ENCODE measurements around the gene PNPLA8. TPM values are rescaled to one million over a fixed set of nuclear protein-coding genes. Genes with fewer than 3 reads are reported as not detected.
"Not testable (repeated sequence)": the region's sequence is repeated elsewhere in the genome, so short reads cannot be mapped to it uniquely, and the experiment has no call there.

Gene PNPLA8
- 1 to 10 TPM; 6.9 to 8.6 (median 8.3) TPM for total RNA-seq

GRCh38 chr7:108525985-108526767 lies at the start of gene PNPLA8:
Gene PNPLA8 (minus strand): TSS chr7:108526135. CDS start chr7:108515491, 10,644 bp downstream.
- ATAC-seq (peak; percentile 94), DNase-seq (peak; percentile 100)
- peaks cover 2% of the 10 kb centered on the region for H3K36me3 Mint-ChIP-seq (ENCODE audit: insufficient read depth)
- no peaks in the 10 kb centered on the region for H3K27me3 Mint-ChIP-seq (ENCODE audit: low read depth)
- H3K4me3 Mint-ChIP-seq = peak within 1 kb of the TSS; percentile 94
- peaks cover 40% of the 10 kb centered on the region for H3K4me1 Mint-ChIP-seq (ENCODE audit: low read depth)
- no peaks in the 10 kb centered on the region for H3K9me3 Mint-ChIP-seq

- Mint-ChIP-seq H3K9me3 (peaks cover 3% of the 10 kb centered on the region), H3K4me3 (no peak overlapping the region), H3K36me3 (ENCODE audit: insufficient read depth) (peaks cover 49% of the 10 kb centered on the region), H3K4me1 (ENCODE audit: low read depth) (peaks cover 34% of the 10 kb centered on the region), H3K27me3 (ENCODE audit: low read depth) (no peaks in the 10 kb centered on the region)
- DNase-seq (no peak), ATAC-seq (no peak)
Observed at GRCh38 chr7:108575156-108575555, 49.2 kb upstream of the PNPLA8 start.

GRCh38 chr7:108572480-108572879 lies 46.5 kb upstream of the PNPLA8 start:
- no peak for DNase-seq
- no peak for ATAC-seq
- Mint-ChIP-seq H3K4me1 (ENCODE audit: low read depth) (peaks cover 45% of the 10 kb centered on the region), H3K27me3 (ENCODE audit: low read depth) (no peaks in the 10 kb centered on the region), H3K36me3 (ENCODE audit: insufficient read depth) (peaks cover 37% of the 10 kb centered on the region), H3K4me3 (no peak overlapping the region), H3K9me3 (no peaks in the 10 kb centered on the region)

- Mint-ChIP-seq H3K27me3 (ENCODE audit: low read depth) (no peaks in the 10 kb centered on the region), H3K36me3 (ENCODE audit: insufficient read depth) (peaks cover 31% of the 10 kb centered on the region), H3K9me3 (no peaks in the 10 kb centered on the region), H3K4me3 (peak overlapping the region; percentile 96), H3K4me1 (ENCODE audit: low read depth) (peaks cover 52% of the 10 kb centered on the region)
- peak; percentile 22 for DNase-seq
- ATAC-seq = peak; percentile 1 to 22
Observed at GRCh38 chr7:108570146-108570755, 44.3 kb upstream of the PNPLA8 start.

GRCh38 chr7:108569381-108570145 lies 43.6 kb upstream of the PNPLA8 start, which contains the start of the genes DNAJB9 and THAP5:
Gene DNAJB9 (plus strand): TSS chr7:108569874. CDS start chr7:108571727, 1,853 bp downstream.
Gene THAP5 (minus strand): TSS chr7:108569706. CDS start chr7:108569569, 137 bp downstream.
- Mint-ChIP-seq H3K4me1 (ENCODE audit: low read depth) (peaks cover 52% of the 10 kb centered on the region), H3K4me3 (peak within 1 kb of the TSS; percentile 96), H3K36me3 (ENCODE audit: insufficient read depth) (peaks cover 30% of the 10 kb centered on the region), H3K9me3 (no peaks in the 10 kb centered on the region), H3K27me3 (ENCODE audit: low read depth) (no peaks in the 10 kb centered on the region)
- DNase-seq (peak; percentile 98), ATAC-seq (peak; percentile 93 to 95)

- DNase-seq = no peak
- Mint-ChIP-seq H3K9me3 (no peaks in the 10 kb centered on the region), H3K36me3 (ENCODE audit: insufficient read depth) (peaks cover 32% of the 10 kb centered on the region), H3K4me1 (ENCODE audit: low read depth) (peaks cover 50% of the 10 kb centered on the region), H3K4me3 (peak overlapping the region; percentile 96), H3K27me3 (ENCODE audit: low read depth) (no peaks in the 10 kb centered on the region)
- ATAC-seq = no peak
Observed at GRCh38 chr7:108568801-108569380, 43.0 kb upstream of the PNPLA8 start.

- ATAC-seq = no peak
- H3K36me3 Mint-ChIP-seq (ENCODE audit: insufficient read depth) = peaks cover 31% of the 10 kb centered on the region
Observed at GRCh38 chr7:108565987-108566386, 40.1 kb upstream of the PNPLA8 start.

GRCh38 chr7:108561047-108561619 lies 35.2 kb upstream of the PNPLA8 start:
- DNase-seq = no peak
- no peak for ATAC-seq
- Mint-ChIP-seq H3K4me3 (no peak overlapping the region), H3K36me3 (ENCODE audit: insufficient read depth) (peaks cover 43% of the 10 kb centered on the region), H3K4me1 (ENCODE audit: low read depth) (peaks cover 10% of the 10 kb centered on the region), H3K27me3 (ENCODE audit: low read depth) (no peaks in the 10 kb centered on the region), H3K9me3 (peaks cover 19% of the 10 kb centered on the region)

More at GRCh38 chr7:108565987-108566386, 40.1 kb upstream of the PNPLA8 start:
- no peak for DNase-seq
- Mint-ChIP-seq H3K9me3 (no peaks in the 10 kb centered on the region), H3K4me1 (ENCODE audit: low read depth) (peaks cover 29% of the 10 kb centered on the region), H3K27me3 (ENCODE audit: low read depth) (no peaks in the 10 kb centered on the region), H3K4me3 (no peak overlapping the region)

GRCh38 chr7:108559253-108559652 lies 33.3 kb upstream of the PNPLA8 start:
- H3K4me3 Mint-ChIP-seq = no peak overlapping the region
- H3K27me3 Mint-ChIP-seq (ENCODE audit: low read depth) = no peaks in the 10 kb centered on the region
- peaks cover 19% of the 10 kb centered on the region for H3K9me3 Mint-ChIP-seq
- ATAC-seq = no peak
- peaks cover 4% of the 10 kb centered on the region for H3K4me1 Mint-ChIP-seq (ENCODE audit: low read depth)
- no peak for DNase-seq
- peaks cover 28% of the 10 kb centered on the region for H3K36me3 Mint-ChIP-seq (ENCODE audit: insufficient read depth)

GRCh38 chr7:108557617-108558016 lies 31.7 kb upstream of the PNPLA8 start:
- Mint-ChIP-seq H3K4me3 (no peak overlapping the region), H3K36me3 (ENCODE audit: insufficient read depth) (peaks cover 23% of the 10 kb centered on the region), H3K4me1 (ENCODE audit: low read depth) (no peaks in the 10 kb centered on the region), H3K9me3 (peaks cover 19% of the 10 kb centered on the region), H3K27me3 (ENCODE audit: low read depth) (no peaks in the 10 kb centered on the region)
- ATAC-seq (no peak), DNase-seq (no peak)

- peaks cover 19% of the 10 kb centered on the region for H3K9me3 Mint-ChIP-seq
- H3K4me1 Mint-ChIP-seq (ENCODE audit: low read depth) = peaks cover under 1% of the 10 kb centered on the region
- DNase-seq (no peak), ATAC-seq (no peak)
- H3K27me3 Mint-ChIP-seq (ENCODE audit: low read depth) = no peaks in the 10 kb centered on the region
- H3K36me3 Mint-ChIP-seq (ENCODE audit: insufficient read depth) = peaks cover 21% of the 10 kb centered on the region
- no peak overlapping the region for H3K4me3 Mint-ChIP-seq
Observed at GRCh38 chr7:108557191-108557590, 31.3 kb upstream of the PNPLA8 start.

- Mint-ChIP-seq H3K36me3 (ENCODE audit: insufficient read depth) (peaks cover 20% of the 10 kb centered on the region), H3K9me3 (peaks cover 19% of the 10 kb centered on the region)
- H3K4me1 Mint-ChIP-seq (ENCODE audit: low read depth); H3K27me3 Mint-ChIP-seq (ENCODE audit: low read depth); H3K4me3 Mint-ChIP-seq; ATAC-seq; DNase-seq: not testable (repeated sequence)
Observed at GRCh38 chr7:108556665-108557064, 30.7 kb upstream of the PNPLA8 start.

- not testable (repeated sequence) for H3K9me3 Mint-ChIP-seq; H3K4me3 Mint-ChIP-seq; DNase-seq; H3K4me1 Mint-ChIP-seq (ENCODE audit: low read depth); ATAC-seq; H3K36me3 Mint-ChIP-seq (ENCODE audit: insufficient read depth); H3K27me3 Mint-ChIP-seq (ENCODE audit: low read depth)
Observed at GRCh38 chr7:108548141-108548896, 22.4 kb upstream of the PNPLA8 start.

Data from activated T-cell treated with anti-CD3 and anti-CD28 coated beads, Interleukin-2, amount 50 U/mL, for 4 hours (primary cell).